Liver (tissue), 9 donors: ENCODE results near the gene ARFGAP3. TPM values are rescaled to one million over a fixed set of nuclear protein-coding genes. Genes with fewer than 3 reads are reported as not detected.

ENCODE experiments used
- DNase-seq: peaks from one replicate; pipeline ENCODE4 v3.0.0-alpha.2; 2017; ENCODE audit warnings: low spot score
- H3K27ac ChIP-seq, 2 donors: one replicate each; pipeline ENCODE4 v1.7.0; 2013; ENCODE audit warnings: inconsistent platforms in 2 of 2, low read length in 2 of 2, control low read depth in 1 of 2, low read depth in 1 of 2, mild to moderate bottlenecking in 1 of 2
- H3K27me3 ChIP-seq, 4 donors: one replicate each; pipeline versions ENCODE4 v1.6.1 to v1.7.0; 2013; ENCODE audit warnings: low read length in 3 of 4, inconsistent platforms in 1 of 4, mild to moderate bottlenecking in 1 of 4, moderate library complexity in 1 of 4; ENCODE audit not compliant: control insufficient read depth in 4 of 4, insufficient read depth in 4 of 4
- H3K36me3 ChIP-seq, 4 donors: one replicate each; pipeline versions ENCODE4 v1.6.1 to v1.7.0; 2013; ENCODE audit warnings: low read length in 3 of 4, mild to moderate bottlenecking in 3 of 4, low read depth in 1 of 4, moderate library complexity in 1 of 4; ENCODE audit not compliant: control insufficient read depth in 4 of 4, insufficient read depth in 3 of 4
- H3K4me1 ChIP-seq, 4 donors: one replicate each; pipeline versions ENCODE4 v1.6.1 to v1.7.0; 2013; ENCODE audit warnings: low read length in 3 of 4, mild to moderate bottlenecking in 3 of 4, moderate library complexity in 1 of 4; ENCODE audit not compliant: control insufficient read depth in 4 of 4, insufficient read depth in 4 of 4
- H3K4me3 ChIP-seq, 3 donors: one replicate each; pipeline versions ENCODE4 v1.6.1 to v1.7.0; 2013; ENCODE audit warnings: low read length in 3 of 3, control low read depth in 1 of 3, low read depth in 1 of 3, mild to moderate bottlenecking in 1 of 3
- H3K9ac ChIP-seq, 2 donors: one replicate each; pipeline ENCODE4 v1.7.0; 2013; ENCODE audit warnings: low read length in 2 of 2, mild to moderate bottlenecking in 2 of 2, moderate library complexity in 2 of 2, control low read depth in 1 of 2, low read depth in 1 of 2
- H3K9me3 ChIP-seq, 4 donors: one replicate each; pipeline versions ENCODE4 v1.6.1 to v1.7.0; 2013; ENCODE audit warnings: low read length in 3 of 4; ENCODE audit not compliant: control insufficient read depth in 4 of 4
- EGR1 ChIP-seq, 2 donors: IDR thresholded peaks; 2 replicates each; pipeline ENCODE4 v1.6.1; 2016 to 2018; ENCODE audit warnings: antibody characterized with exemption in 2 of 2, low read depth in 2 of 2
- FOXA1 ChIP-seq: IDR thresholded peaks from 2 replicates; pipeline ENCODE4 v1.6.1; 2016; ENCODE audit warnings: antibody characterized with exemption
- FOXA2 ChIP-seq: IDR thresholded peaks from 2 replicates; pipeline ENCODE4 v1.6.1; 2016; ENCODE audit warnings: antibody characterized with exemption
- GABPA ChIP-seq, 2 donors: IDR thresholded peaks in 1 of 2; conservative IDR thresholded peaks in 1 of 2; 2 replicates each; pipeline ENCODE4 v1.6.1; 2016; ENCODE audit warnings: antibody characterized with exemption in 2 of 2, mild to moderate bottlenecking in 1 of 2, moderate library complexity in 1 of 2
- HNF4A ChIP-seq, 2 donors: conservative IDR thresholded peaks; 2 replicates each; pipeline ENCODE4 v1.6.1; 2016; ENCODE audit warnings: antibody characterized with exemption in 2 of 2, mild to moderate bottlenecking in 2 of 2
- HNF4G ChIP-seq: IDR thresholded peaks from 2 replicates; pipeline ENCODE4 v1.6.1; 2016; ENCODE audit warnings: antibody characterized with exemption
- JUND ChIP-seq, 2 donors: IDR thresholded peaks; 2 replicates each; pipeline ENCODE4 v1.6.1; 2016; ENCODE audit warnings: antibody characterized with exemption in 2 of 2
- NR2F2 ChIP-seq: IDR thresholded peaks from 2 replicates; pipeline ENCODE4 v1.6.1; 2016; ENCODE audit warnings: antibody characterized with exemption
- RAD21 ChIP-seq, 2 donors: IDR thresholded peaks; 2 replicates each; pipeline ENCODE4 v1.6.1; 2016; ENCODE audit warnings: antibody characterized with exemption in 2 of 2, mild to moderate bottlenecking in 2 of 2
- RXRA ChIP-seq, 2 donors: IDR thresholded peaks; 2 replicates each; pipeline ENCODE4 v1.6.1; 2017 to 2018; ENCODE audit warnings: antibody characterized with exemption in 2 of 2, mild to moderate bottlenecking in 1 of 2
- SP1 ChIP-seq: IDR thresholded peaks from 2 replicates; pipeline ENCODE4 v1.6.1; 2018; ENCODE audit warnings: antibody characterized with exemption, mild to moderate bottlenecking
- TAF1 ChIP-seq: conservative IDR thresholded peaks from 2 replicates; pipeline ENCODE4 v1.6.1; 2016; ENCODE audit warnings: antibody characterized with exemption, mild to moderate bottlenecking
- YY1 ChIP-seq: IDR thresholded peaks from 2 replicates; pipeline ENCODE4 v1.6.1; 2016; ENCODE audit warnings: antibody characterized with exemption, mild to moderate bottlenecking
- WGBS: extraction: QIAGEN DNeasy Blood & Tissue Kit; methylation state at CpG from one replicate; pipeline ENCODE4 v1.1.7; 2013; 5-methylcytosine and 5-hydroxymethylcytosine counted together
- polyA plus RNA-seq, 2 donors: library from polyadenylated mRNA; stranded (reverse) in 1 of 2; unstranded in 1 of 2; fragments of 200-250 nt in 1 of 2; fragments of >200 nt in 1 of 2; fragmentation: Nextera tagmentation in 1 of 2; extraction: Ambion mirVana in 1 of 2; gene quantifications; one replicate each; pipeline versions ENCODE4 v1.2.1 to v1.2.3, GENCODE V29; 2013 to 2015
- total RNA-seq, 2 donors: library from RNA; depleted of rRNA; stranded (reverse); fragments of >200 nt; gene quantifications; one replicate each; pipeline ENCODE4 v1.2.3, GENCODE V29; 2014
- TF ChIP-seq, protein P1 (sequence below): IDR thresholded peaks from 2 replicates; pipeline ENCODE4 v1.6.1; 2016; ENCODE audit warnings: antibody characterized with exemption
- TF ChIP-seq, protein P2 (sequence below): IDR thresholded peaks from 2 replicates; pipeline ENCODE4 v1.6.1; 2016; ENCODE audit warnings: antibody characterized with exemption, mild to moderate bottlenecking
- TF ChIP-seq, protein P3 (sequence below): IDR thresholded peaks from 2 replicates; pipeline ENCODE4 v1.6.1; 2016; ENCODE audit warnings: antibody characterized with exemption
- TF ChIP-seq, protein P4 (sequence below): IDR thresholded peaks from 2 replicates; pipeline ENCODE4 v1.6.1; 2016; ENCODE audit warnings: antibody characterized with exemption
- donor health status: healthy.
- donor health status: healthy.
- donor health status: healthy.
- donor health status: healthy.
- donor health status: healthy.

ARFGAP3 gene
- total and polyA plus RNA-seq, 4 donors = 18.2 to 55.1 (median 27.5) TPM

DNA sequence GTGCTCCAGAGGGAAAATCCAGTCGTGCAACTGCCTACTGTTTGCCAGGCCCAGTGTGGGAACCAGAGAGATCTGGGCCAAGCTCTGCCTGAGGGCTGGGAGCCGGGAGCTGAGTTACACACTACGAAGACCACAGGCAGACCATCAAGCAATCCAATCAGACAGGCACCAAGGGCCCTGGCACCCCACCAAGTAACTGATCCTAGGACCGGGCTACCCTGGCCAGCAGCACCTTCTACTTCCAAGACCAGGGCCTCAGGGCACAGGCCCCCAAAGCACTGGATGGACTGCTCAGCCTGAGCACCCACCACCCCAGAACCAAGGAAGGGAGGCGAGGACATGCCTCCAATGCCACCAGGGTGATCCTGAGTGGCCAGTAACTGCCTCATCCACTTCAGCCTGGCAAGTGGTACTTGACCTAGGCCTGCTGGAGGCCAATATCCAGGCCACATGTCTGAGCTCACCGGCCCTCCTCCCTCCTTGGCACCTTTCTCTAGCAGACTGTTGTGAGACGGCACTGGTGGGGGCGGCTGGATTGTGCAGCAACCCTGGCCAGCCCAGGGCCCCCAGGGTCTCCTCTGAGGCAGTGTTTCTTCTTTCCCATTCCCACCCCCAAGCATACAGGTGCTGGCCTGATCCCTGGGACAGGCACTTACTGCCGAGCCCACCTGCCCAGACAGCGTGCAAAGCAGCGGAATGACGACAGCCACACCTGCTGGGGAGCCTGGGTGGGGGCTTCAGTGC lies 20.7 kb upstream of the ARFGAP3 start:
- peaks cover 11 to 44% (median 24%) of the 10 kb centered on the region in 4 donors for H3K36me3 ChIP-seq

DNA sequence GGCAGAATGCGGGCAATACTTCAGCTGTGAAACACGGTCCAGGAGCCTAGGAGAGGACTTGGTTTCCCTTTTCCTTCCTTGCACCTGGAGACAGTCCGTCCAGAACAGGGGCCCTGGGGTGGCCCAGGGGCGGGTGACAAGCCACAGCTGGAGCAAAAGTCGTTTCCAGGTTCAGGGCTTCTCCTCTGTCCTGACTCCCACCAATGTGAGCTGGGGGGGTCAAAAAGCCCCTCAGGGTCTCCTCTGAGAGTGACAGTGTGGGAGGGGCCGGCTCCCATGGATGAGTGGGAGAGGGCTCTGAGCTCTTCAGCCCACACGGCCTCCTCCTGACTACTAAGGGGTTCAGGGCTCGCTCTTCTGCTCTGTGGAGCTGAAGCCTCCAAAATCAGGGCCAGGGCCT lies 20.1 kb upstream of the ARFGAP3 start:
- DNase-seq = no peak
- no peak overlapping the region for H3K27ac ChIP-seq
- no peaks in the 10 kb centered on the region for H3K27me3 ChIP-seq
- TF ChIP-seq, protein P1, sequence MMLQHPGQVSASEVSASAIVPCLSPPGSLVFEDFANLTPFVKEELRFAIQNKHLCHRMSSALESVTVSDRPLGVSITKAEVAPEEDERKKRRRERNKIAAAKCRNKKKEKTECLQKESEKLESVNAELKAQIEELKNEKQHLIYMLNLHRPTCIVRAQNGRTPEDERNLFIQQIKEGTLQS = no peak
- TF ChIP-seq EGR1 (IDR thresholded peaks at IDR 0.05; ENCODE audit: low read depth in 2 of 2) (no peak), SP1 (no peak), RXRA (IDR thresholded peaks at IDR 0.05) (no peak), GABPA (IDR thresholded peaks at IDR 0.05 in 1 of 2, conservative IDR thresholded peaks at IDR 0.05 in 1 of 2) (no peak), HNF4A (conservative IDR thresholded peaks at IDR 0.05) (no peak), TAF1 (no peak), FOXA1 (no peak), YY1 (no peak), JUND (IDR thresholded peaks at IDR 0.05) (no peak)
- TF ChIP-seq, protein P2, sequence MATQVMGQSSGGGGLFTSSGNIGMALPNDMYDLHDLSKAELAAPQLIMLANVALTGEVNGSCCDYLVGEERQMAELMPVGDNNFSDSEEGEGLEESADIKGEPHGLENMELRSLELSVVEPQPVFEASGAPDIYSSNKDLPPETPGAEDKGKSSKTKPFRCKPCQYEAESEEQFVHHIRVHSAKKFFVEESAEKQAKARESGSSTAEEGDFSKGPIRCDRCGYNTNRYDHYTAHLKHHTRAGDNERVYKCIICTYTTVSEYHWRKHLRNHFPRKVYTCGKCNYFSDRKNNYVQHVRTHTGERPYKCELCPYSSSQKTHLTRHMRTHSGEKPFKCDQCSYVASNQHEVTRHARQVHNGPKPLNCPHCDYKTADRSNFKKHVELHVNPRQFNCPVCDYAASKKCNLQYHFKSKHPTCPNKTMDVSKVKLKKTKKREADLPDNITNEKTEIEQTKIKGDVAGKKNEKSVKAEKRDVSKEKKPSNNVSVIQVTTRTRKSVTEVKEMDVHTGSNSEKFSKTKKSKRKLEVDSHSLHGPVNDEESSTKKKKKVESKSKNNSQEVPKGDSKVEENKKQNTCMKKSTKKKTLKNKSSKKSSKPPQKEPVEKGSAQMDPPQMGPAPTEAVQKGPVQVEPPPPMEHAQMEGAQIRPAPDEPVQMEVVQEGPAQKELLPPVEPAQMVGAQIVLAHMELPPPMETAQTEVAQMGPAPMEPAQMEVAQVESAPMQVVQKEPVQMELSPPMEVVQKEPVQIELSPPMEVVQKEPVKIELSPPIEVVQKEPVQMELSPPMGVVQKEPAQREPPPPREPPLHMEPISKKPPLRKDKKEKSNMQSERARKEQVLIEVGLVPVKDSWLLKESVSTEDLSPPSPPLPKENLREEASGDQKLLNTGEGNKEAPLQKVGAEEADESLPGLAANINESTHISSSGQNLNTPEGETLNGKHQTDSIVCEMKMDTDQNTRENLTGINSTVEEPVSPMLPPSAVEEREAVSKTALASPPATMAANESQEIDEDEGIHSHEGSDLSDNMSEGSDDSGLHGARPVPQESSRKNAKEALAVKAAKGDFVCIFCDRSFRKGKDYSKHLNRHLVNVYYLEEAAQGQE = no peak

More for the DNA sequence above, 20.7 kb upstream of the ARFGAP3 start:
- no peak overlapping the region for H3K27ac ChIP-seq
- 90% methylated on average over 12 of the region's 12 CpGs for WGBS
- no peaks in the 10 kb centered on the region for H3K9me3 ChIP-seq
- TF ChIP-seq, protein P3, sequence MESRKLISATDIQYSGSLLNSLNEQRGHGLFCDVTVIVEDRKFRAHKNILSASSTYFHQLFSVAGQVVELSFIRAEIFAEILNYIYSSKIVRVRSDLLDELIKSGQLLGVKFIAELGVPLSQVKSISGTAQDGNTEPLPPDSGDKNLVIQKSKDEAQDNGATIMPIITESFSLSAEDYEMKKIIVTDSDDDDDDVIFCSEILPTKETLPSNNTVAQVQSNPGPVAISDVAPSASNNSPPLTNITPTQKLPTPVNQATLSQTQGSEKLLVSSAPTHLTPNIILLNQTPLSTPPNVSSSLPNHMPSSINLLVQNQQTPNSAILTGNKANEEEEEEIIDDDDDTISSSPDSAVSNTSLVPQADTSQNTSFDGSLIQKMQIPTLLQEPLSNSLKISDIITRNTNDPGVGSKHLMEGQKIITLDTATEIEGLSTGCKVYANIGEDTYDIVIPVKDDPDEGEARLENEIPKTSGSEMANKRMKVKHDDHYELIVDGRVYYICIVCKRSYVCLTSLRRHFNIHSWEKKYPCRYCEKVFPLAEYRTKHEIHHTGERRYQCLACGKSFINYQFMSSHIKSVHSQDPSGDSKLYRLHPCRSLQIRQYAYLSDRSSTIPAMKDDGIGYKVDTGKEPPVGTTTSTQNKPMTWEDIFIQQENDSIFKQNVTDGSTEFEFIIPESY = no peak
- TF ChIP-seq NR2F2 (no peak), SP1 (no peak), FOXA1 (no peak), TAF1 (no peak), RAD21 (IDR thresholded peaks at IDR 0.05) (no peak), FOXA2 (no peak), HNF4A (conservative IDR thresholded peaks at IDR 0.05) (no peak), HNF4G (no peak), GABPA (IDR thresholded peaks at IDR 0.05 in 1 of 2, conservative IDR thresholded peaks at IDR 0.05 in 1 of 2) (no peak), JUND (IDR thresholded peaks at IDR 0.05) (no peak), RXRA (IDR thresholded peaks at IDR 0.05) (no peak), EGR1 (IDR thresholded peaks at IDR 0.05; ENCODE audit: low read depth in 2 of 2) (no peak)
- TF ChIP-seq, protein P4, sequence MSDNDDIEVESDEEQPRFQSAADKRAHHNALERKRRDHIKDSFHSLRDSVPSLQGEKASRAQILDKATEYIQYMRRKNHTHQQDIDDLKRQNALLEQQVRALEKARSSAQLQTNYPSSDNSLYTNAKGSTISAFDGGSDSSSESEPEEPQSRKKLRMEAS = no peak
- TF ChIP-seq, protein P1 = no peak
- TF ChIP-seq, protein P2 = no peak
- no peak overlapping the region for H3K4me3 ChIP-seq
- DNase-seq = no peak
- H3K9ac ChIP-seq = no peak overlapping the region
- no peaks in the 10 kb centered on the region for H3K27me3 ChIP-seq
- H3K4me1 ChIP-seq = peaks cover 10 to 38% (median 27%) of the 10 kb centered on the region in 4 donors

More for the DNA sequence above, 20.1 kb upstream of the ARFGAP3 start:
- H3K9me3 ChIP-seq = no peaks in the 10 kb centered on the region
- peaks cover 16 to 50% (median 24%) of the 10 kb centered on the region in 4 donors for H3K36me3 ChIP-seq
- no peak overlapping the region for H3K4me3 ChIP-seq
- no peak overlapping the region for H3K9ac ChIP-seq
- H3K4me1 ChIP-seq = peaks cover 10 to 32% (median 25%) of the 10 kb centered on the region in 4 donors
- WGBS = 90% methylated on average over 8 of the region's 8 CpGs
